HG02678 (cell line): Measurements from ENCODE around the gene EED.
"Not testable (repeated sequence)": the region's sequence is repeated elsewhere in the genome, so short reads cannot be mapped to it uniquely, and the experiment has no call there.

Source experiments
- ATAC-seq: cut with Tn5 transposase; IDR thresholded peaks from one replicate; pipeline ENCODE4 v1.9.1; 2021; ENCODE audit warnings: mild to moderate bottlenecking, moderate library complexity; ENCODE audit not compliant: unreplicated experiment

The EED gene

DNA sequence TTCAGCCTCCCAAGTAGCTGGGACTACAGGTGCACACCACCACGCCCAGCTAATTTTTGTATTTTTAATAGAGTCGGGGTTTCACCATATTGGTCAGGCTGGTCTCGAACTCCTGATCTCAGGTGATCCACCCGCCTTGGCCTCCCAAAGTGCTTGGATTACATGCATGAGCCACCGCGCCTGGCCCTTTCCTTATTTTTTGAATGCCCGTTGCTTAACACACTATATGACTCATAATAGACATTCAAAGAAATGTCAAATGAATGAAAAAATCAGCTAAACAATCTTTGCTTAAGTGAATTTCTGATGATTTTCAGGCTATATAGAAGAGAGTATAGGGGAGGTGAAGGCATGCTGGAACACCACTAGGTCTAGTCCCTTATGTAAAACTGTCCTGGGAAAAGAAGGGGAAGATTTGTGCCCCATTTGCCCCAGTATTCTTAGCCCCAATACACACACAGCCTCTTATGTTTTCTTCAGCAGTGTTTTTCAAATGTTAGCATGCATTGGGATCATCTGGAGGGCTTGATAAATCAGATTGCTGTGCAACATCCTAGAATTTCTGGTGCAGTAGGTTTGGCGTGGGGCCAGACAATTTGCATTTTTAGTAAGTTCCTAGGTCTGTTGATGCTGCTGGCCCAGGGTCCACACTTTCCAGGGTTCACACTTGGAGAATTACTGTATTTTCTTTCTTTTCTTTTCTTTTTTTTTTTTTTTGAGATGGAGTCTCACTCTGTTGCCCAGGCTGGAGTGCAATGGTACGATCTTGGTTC is 45.1 kb downstream of the EED start:
- ATAC-seq, result not testable (repeated sequence)

DNA sequence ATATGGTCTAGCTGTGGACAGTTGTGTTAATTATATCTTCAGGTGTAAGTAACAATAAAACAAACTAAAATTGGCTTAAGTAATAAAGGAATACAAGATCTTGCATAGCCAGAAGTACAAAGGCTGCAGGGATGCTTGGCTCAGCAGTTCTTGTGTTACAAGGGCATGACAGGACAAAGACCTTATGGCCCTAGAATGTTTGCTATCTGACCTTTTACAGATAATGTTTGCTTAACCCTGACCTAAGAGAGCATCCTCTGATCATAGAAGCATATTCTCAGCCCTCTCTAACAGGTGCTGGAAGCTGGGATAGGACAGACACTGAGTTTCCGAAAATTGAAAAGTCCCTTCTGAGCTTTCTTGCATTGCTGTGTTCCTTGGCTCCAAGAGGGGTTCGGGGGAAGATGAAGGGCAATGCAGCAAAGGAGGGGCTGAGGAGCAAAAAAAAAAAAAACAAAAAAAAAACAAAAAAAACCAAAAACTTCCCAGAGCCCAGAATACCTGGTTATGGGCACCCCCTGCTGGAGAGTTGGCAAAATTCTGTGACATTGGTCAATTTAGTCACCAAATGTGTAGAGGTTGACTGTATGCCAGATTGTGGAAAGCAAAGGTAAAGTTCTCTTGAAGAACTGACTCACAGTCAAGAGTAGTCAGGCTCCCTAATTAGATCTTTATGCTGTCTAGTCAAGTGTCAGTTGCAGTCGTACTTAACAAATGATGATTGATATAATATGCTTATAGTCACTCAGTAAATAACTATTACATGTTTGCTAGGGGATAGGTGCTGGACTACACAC is 47.1 kb downstream of the EED start:
- ATAC-seq, result no peak

- peak; percentile 59 for ATAC-seq
Measured at GRCh38 chr11:86292912-86293616, 48.5 kb downstream of the EED start.

DNA sequence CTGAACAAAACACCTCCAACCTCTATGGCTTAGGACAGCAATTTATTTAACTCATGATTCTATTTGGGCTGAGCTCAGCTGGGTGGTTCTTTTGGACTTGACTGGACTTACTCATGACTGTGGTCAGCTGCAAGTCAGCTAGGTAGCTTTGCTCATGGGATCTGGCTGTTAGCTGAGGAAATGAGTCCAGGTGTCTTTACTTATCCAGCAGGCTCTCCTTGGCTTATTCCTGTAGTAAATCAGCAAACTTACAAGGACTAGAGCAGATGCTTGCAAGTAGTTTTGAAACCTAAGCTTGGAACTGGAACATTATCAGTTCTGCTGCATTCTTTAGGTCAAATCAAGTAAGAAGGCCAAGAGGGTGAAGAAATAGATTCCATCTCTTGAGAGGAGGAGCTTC is 49.5 kb downstream of the EED start:
- no peak for ATAC-seq

DNA sequence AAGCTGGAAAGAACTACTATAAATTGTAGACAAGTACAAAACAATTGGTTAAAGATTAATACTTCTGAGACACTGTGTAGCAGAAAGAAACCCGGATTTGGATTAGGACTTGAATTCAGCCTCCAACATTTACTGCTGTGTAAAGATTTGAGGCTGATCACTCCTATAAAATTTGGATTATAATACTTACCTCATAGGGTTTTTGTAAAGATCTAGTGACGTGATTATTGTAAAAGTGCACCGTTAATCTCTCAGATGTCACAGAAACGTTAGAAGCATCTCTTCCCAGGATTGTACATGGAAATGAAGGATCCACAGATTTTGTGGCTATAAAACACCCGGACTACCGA is 57.2 kb downstream of the EED start:
- no peak for ATAC-seq

DNA sequence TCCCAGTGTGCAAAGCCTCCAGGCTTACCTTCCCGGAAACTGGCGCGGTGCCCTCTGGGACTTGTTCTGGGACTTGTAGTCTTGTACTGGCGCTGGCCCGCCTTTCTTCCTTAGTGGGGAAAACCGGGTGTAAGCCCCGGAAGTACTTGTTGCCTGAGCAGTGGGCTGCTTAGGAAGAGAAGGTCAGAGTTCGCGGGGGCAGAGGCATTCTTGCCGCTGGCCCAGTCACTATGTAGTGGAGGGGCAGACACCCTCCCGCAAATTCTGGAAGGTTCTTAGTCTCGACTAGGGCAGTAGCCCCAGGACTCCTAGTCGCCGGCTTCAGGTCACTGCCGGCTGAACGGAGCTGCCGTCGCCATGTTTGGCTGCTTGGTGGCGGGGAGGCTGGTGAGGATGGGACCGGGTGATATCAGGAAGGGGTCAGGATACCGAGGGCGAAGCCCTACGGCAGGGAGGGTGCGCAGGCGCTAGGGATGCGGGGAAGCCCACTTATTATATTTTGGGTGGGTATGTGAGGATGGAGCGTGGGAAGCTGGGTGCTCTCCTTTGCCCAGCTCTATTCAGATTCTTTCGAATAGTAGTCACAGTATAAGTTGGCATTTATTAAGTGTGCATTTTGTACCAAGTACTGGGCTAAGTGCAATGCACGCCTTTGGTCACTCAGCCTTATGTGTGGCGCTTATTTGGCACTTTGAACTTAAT is 57.7 kb downstream of the EED start, which contains the start of gene HIKESHI:
TSS of gene HIKESHI (plus strand) at position 149 of the 702 bp plus-strand sequence. CDS start at position 358, 209 bp downstream.
- ATAC-seq, result peak; percentile 99

GRCh38 chr11:86303257-86303656 is 58.7 kb downstream of the EED start:
- no peak for ATAC-seq

DNA sequence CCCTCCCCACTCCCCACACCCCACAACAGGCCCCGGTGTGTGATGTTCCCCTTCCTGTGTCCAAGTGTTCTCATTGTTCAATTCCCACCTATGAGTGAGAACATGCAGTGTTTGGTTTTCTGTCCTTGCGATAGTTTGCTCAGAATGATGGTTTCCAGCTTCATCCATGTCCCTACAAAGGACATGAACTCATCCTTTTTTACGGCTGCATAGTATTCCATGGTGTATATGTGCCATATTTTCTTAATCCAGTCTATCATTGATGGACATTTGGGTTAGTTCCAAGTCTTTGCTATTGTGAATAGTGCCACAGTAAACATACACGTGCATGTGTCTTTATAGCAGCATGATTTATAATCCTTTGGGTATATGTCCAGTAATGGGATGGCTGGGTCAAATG is 64.2 kb downstream of the EED start:
- ATAC-seq, result not testable (repeated sequence)

DNA sequence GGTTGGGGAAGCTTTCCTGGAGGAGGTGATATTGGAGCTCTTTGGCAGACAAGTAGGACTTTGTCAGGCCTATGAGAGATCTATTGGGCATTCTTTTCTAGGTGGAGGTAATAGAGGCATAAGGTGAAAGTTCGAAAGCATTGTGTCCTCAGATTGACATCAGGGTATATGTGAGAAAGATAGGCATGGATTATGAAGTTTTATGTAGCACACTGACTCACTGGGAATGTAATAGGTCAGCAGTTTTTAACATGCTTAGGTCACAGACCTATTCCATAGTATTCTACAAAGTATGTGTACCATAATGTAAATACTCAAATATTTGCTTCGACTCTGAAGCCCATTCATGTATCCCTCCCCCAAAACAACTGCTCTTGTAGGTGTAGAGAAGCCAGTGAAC is 69.2 kb downstream of the EED start:
- ATAC-seq, result no peak

DNA sequence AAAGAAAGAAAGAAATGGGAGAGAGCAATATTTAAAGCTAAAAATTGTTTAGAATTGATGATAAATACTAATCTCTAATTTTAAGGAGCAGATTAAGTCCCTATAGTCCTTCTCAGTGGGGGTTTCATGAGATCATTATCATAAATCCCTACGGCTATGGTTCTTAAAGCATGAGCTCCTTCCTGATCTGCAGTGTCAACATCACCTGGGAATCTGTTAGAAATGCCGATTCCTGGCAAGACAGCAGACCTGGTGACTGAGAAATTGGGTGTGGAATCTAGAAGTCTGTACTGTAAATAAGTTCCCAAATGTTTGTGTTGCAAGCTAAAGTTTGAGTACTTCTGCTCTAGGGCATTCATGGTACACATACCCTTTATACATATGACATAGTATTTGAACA is 70.1 kb downstream of the EED start:
- no peak for ATAC-seq
